ENCODE results near the gene SLX9. TPM values are rescaled to one million over a fixed set of nuclear protein-coding genes. Genes with fewer than 3 reads are reported as not detected.

SLX9 gene
- polyA plus RNA-seq, 1 donor from 2014 or later, result 15.4 TPM

- Histone ChIP-seq H3K36me3 (ENCODE audit: insufficient read depth, low read length) (no peaks in the 10 kb centered on the region), H3F3A (ENCODE audit: insufficient read depth, low read length, poor library complexity, severe bottlenecking) (no peaks in the 10 kb centered on the region), H3K9me3 (ENCODE audit: low read length) (no peaks in the 10 kb centered on the region), H3K4me3 (ENCODE audit: low read length) (no peak overlapping the region), H3K79me2 (replicated peaks; ENCODE audit: insufficient read depth, low read length) (no peaks in the 10 kb centered on the region), H3K27me3 (ENCODE audit: insufficient read depth, low read depth, low read length) (no peaks in the 10 kb centered on the region), H3K9ac (ENCODE audit: low read length) (no peak overlapping the region), H3K9me2 (ENCODE audit: insufficient read depth, low read length) (no peaks in the 10 kb centered on the region), H3K4me2 (ENCODE audit: low read length) (no peak overlapping the region), H4K20me1 (ENCODE audit: insufficient read depth) (no peaks in the 10 kb centered on the region), H2AFZ (ENCODE audit: low read depth, low read length) (no peak overlapping the region), H3K27ac (ENCODE audit: low read length) (no peak overlapping the region)
- TF ChIP-seq TAF1 (IDR thresholded peaks at IDR 0.05; ENCODE audit: low read depth), result no peak
- no peak for TF ChIP-seq RAD21 (conservative IDR thresholded peaks at IDR 0.05)
- TF ChIP-seq EZH2 (IDR thresholded peaks at IDR 0.05; ENCODE audit: borderline replicate concordance, insufficient read depth, low read length, poor library complexity, severe bottlenecking), result no peak
- no peak for TF ChIP-seq MXI1 (conservative IDR thresholded peaks at IDR 0.05; ENCODE audit: poor library complexity, severe bottlenecking)
- no peak for TF ChIP-seq POLR2AphosphoS5 (IDR thresholded peaks at IDR 0.05)
- TF ChIP-seq, protein P1, sequence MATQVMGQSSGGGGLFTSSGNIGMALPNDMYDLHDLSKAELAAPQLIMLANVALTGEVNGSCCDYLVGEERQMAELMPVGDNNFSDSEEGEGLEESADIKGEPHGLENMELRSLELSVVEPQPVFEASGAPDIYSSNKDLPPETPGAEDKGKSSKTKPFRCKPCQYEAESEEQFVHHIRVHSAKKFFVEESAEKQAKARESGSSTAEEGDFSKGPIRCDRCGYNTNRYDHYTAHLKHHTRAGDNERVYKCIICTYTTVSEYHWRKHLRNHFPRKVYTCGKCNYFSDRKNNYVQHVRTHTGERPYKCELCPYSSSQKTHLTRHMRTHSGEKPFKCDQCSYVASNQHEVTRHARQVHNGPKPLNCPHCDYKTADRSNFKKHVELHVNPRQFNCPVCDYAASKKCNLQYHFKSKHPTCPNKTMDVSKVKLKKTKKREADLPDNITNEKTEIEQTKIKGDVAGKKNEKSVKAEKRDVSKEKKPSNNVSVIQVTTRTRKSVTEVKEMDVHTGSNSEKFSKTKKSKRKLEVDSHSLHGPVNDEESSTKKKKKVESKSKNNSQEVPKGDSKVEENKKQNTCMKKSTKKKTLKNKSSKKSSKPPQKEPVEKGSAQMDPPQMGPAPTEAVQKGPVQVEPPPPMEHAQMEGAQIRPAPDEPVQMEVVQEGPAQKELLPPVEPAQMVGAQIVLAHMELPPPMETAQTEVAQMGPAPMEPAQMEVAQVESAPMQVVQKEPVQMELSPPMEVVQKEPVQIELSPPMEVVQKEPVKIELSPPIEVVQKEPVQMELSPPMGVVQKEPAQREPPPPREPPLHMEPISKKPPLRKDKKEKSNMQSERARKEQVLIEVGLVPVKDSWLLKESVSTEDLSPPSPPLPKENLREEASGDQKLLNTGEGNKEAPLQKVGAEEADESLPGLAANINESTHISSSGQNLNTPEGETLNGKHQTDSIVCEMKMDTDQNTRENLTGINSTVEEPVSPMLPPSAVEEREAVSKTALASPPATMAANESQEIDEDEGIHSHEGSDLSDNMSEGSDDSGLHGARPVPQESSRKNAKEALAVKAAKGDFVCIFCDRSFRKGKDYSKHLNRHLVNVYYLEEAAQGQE (IDR thresholded peaks at IDR 0.05; ENCODE audit: borderline replicate concordance), result no peak
- no peak for TF ChIP-seq SMC3 (conservative IDR thresholded peaks at IDR 0.05; ENCODE audit: poor library complexity)
- TF ChIP-seq, protein P2, sequence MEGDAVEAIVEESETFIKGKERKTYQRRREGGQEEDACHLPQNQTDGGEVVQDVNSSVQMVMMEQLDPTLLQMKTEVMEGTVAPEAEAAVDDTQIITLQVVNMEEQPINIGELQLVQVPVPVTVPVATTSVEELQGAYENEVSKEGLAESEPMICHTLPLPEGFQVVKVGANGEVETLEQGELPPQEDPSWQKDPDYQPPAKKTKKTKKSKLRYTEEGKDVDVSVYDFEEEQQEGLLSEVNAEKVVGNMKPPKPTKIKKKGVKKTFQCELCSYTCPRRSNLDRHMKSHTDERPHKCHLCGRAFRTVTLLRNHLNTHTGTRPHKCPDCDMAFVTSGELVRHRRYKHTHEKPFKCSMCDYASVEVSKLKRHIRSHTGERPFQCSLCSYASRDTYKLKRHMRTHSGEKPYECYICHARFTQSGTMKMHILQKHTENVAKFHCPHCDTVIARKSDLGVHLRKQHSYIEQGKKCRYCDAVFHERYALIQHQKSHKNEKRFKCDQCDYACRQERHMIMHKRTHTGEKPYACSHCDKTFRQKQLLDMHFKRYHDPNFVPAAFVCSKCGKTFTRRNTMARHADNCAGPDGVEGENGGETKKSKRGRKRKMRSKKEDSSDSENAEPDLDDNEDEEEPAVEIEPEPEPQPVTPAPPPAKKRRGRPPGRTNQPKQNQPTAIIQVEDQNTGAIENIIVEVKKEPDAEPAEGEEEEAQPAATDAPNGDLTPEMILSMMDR (IDR thresholded peaks at IDR 0.05; ENCODE audit: poor library complexity, severe bottlenecking), result no peak
- TF ChIP-seq EP300 (conservative IDR thresholded peaks at IDR 0.05; ENCODE audit: poor library complexity, severe bottlenecking), result no peak
Observed at GRCh38 chr21:44954281-44954771, 14.5 kb downstream of the SLX9 start.

DNA sequence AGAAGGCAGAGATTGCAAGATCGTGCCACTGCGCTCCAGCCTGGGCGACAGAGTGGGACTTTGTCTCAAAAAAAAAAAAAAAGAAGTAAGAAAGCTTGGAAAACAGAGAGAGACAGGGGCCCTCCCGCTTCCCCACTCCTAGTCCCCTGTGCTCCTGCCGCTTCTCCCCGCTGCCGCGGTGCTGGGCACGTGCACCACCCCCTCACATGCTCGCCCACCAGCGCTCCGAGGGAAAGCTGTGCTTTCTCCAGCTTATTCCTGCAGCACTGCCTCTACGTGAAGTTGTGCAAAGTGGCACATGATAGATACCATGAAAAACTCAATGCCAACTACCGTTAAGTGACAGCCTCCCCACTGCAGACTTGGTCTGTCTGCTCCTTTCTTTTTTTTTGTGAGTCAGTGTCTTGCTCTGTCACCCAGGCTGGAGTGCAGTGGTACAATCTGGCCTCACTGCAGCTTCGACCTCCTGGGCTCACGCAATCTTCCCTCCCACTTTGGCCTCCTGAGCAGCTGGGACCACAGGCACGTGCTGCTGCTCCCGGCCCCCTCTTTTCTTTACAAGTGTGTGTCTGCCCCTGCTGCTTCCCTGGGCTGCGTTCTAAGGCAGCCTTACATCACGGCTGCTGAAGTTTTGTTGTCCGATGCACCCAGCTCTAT is 15.4 kb downstream of the SLX9 start:
- Histone ChIP-seq H3K9me2 (ENCODE audit: insufficient read depth, low read length) (no peaks in the 10 kb centered on the region), H3K9ac (ENCODE audit: low read length) (no peak overlapping the region), H3K27ac (ENCODE audit: low read length) (no peak overlapping the region), H3K36me3 (ENCODE audit: insufficient read depth, low read length) (peaks cover 3% of the 10 kb centered on the region), H3K27me3 (ENCODE audit: insufficient read depth, low read depth, low read length) (no peaks in the 10 kb centered on the region), H3K4me2 (ENCODE audit: low read length) (no peak overlapping the region), H4K20me1 (ENCODE audit: insufficient read depth) (no peaks in the 10 kb centered on the region), H3K9me3 (ENCODE audit: low read length) (no peaks in the 10 kb centered on the region), H3K4me3 (ENCODE audit: low read length) (no peak overlapping the region), H2AFZ (ENCODE audit: low read depth, low read length) (no peak overlapping the region), H3F3A (ENCODE audit: insufficient read depth, low read length, poor library complexity, severe bottlenecking) (no peaks in the 10 kb centered on the region), H3K79me2 (replicated peaks; ENCODE audit: insufficient read depth, low read length) (no peaks in the 10 kb centered on the region)
- TF ChIP-seq RAD21 (conservative IDR thresholded peaks at IDR 0.05), result no peak
